Measurements from ENCODE around the gene DPYD. TPM values are rescaled to one million over a fixed set of nuclear protein-coding genes. Genes with fewer than 3 reads are reported as not detected.

DPYD gene
- total RNA-seq, 1 experiment from 2014 or later: 7.0 TPM

DNA sequence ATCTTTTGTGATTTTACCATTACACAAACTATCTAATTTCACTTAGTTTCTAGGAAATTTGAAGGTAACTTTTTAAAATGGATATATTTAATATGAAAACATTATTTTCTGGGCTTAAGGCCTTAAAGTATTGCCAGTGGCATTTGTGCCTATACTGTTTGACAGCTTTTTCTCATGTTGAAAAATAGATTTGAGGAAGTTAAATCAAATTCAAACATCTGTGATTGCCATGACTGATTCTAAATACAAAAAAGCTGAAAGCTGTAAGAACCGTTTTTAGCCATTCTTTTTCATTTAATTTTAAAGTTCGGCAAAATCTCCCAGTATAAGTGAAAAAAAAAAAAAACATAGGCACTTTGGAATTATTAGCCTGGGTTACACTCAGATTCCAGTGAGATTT, 301.1 kb downstream of the DPYD start:
- Mint-ChIP-seq H3K4me1 (ENCODE audit: low read depth, unreplicated experiment) (no peaks in the 10 kb centered on the region), H3K27ac (ENCODE audit: unreplicated experiment) (no peak overlapping the region), H3K27me3 (ENCODE audit: insufficient read depth, unreplicated experiment) (no peaks in the 10 kb centered on the region), H3K4me3 (ENCODE audit: unreplicated experiment) (no peak overlapping the region), H3K36me3 (ENCODE audit: insufficient read depth, unreplicated experiment) (peaks cover 6% of the 10 kb centered on the region), H3K9me3 (ENCODE audit: unreplicated experiment) (no peaks in the 10 kb centered on the region)
- intact Hi-C loops (cut with micrococcal nuclease; ENCODE audit: unreplicated experiment): no loop called here
- TF ChIP-seq, protein P1, sequence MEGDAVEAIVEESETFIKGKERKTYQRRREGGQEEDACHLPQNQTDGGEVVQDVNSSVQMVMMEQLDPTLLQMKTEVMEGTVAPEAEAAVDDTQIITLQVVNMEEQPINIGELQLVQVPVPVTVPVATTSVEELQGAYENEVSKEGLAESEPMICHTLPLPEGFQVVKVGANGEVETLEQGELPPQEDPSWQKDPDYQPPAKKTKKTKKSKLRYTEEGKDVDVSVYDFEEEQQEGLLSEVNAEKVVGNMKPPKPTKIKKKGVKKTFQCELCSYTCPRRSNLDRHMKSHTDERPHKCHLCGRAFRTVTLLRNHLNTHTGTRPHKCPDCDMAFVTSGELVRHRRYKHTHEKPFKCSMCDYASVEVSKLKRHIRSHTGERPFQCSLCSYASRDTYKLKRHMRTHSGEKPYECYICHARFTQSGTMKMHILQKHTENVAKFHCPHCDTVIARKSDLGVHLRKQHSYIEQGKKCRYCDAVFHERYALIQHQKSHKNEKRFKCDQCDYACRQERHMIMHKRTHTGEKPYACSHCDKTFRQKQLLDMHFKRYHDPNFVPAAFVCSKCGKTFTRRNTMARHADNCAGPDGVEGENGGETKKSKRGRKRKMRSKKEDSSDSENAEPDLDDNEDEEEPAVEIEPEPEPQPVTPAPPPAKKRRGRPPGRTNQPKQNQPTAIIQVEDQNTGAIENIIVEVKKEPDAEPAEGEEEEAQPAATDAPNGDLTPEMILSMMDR (IDR thresholded peaks at IDR 0.05; ENCODE audit: insufficient read depth in 1 of 2, low read depth in 1 of 2, low read length in 1 of 2, severe bottlenecking in 1 of 2, unreplicated experiment in 1 of 2): no peak
- no peak for DNase-seq
- POLR2A ChIA-PET: no interaction called here
- Histone ChIP-seq H3K9me3 (no peaks in the 10 kb centered on the region), H3K4me1 (no peaks in the 10 kb centered on the region), H3K27me3 (replicated peaks; ENCODE audit: control insufficient read depth, insufficient read depth, low read length) (no peaks in the 10 kb centered on the region), H3K4me3 (ENCODE audit: low read depth, low read length) (no peak overlapping the region), H3K36me3 (ENCODE audit: control insufficient read depth, insufficient read depth, low read length) (no peaks in the 10 kb centered on the region)
- no TSS peak for BruUV-seq (replicated peaks)
- CTCF ChIA-PET: no interaction called here

DNA sequence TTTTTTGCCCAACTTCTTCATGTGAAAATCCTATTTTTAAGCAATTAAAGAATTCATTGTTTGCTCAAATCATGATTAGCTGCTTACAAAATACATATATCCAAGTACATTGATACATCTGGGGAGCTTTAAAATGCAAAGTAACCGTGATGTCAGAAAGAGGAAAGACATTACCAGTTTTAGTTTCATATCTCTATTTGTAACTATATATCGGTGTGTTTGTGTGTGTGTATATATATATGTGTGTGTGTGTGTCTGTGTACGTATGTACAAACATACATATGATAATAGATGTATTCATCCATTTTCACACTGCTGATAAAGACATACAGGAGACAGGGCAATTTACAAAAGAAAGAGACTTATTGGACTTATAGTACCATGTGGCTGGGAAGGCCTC, 310.1 kb downstream of the DPYD start:
- no peak overlapping the region for H3K4me3 ChIP-seq (ENCODE audit: low read depth, low read length)
- Mint-ChIP-seq H3K27me3 (ENCODE audit: insufficient read depth, unreplicated experiment) (peaks cover 2% of the 10 kb centered on the region), H3K9me3 (ENCODE audit: unreplicated experiment) (no peaks in the 10 kb centered on the region), H3K4me1 (ENCODE audit: low read depth, unreplicated experiment) (no peaks in the 10 kb centered on the region), H3K36me3 (ENCODE audit: insufficient read depth, unreplicated experiment) (no peaks in the 10 kb centered on the region), H3K4me3 (ENCODE audit: unreplicated experiment) (no peak overlapping the region), H3K27ac (ENCODE audit: unreplicated experiment) (no peak overlapping the region)
- BruUV-seq (replicated peaks): no TSS peak
- TF ChIP-seq, protein P1 (IDR thresholded peaks at IDR 0.05; ENCODE audit: insufficient read depth in 1 of 2, low read depth in 1 of 2, low read length in 1 of 2, severe bottlenecking in 1 of 2, unreplicated experiment in 1 of 2): no peak
- no peaks in the 10 kb centered on the region for H3K36me3 ChIP-seq (ENCODE audit: control insufficient read depth, insufficient read depth, low read length)
- POLR2A ChIA-PET: no interaction called here
- H3K9me3 ChIP-seq: no peaks in the 10 kb centered on the region
- CTCF ChIA-PET: no interaction called here
- DNase-seq: no peak
- H3K4me1 ChIP-seq: no peaks in the 10 kb centered on the region
- H3K27me3 ChIP-seq (replicated peaks; ENCODE audit: control insufficient read depth, insufficient read depth, low read length): no peaks in the 10 kb centered on the region
- intact Hi-C loops (cut with micrococcal nuclease; ENCODE audit: unreplicated experiment): loop anchor here (5.0 kb wide), 1 partner anchor 442 kb away; no protein-coding TSS in a partner anchor

DNA sequence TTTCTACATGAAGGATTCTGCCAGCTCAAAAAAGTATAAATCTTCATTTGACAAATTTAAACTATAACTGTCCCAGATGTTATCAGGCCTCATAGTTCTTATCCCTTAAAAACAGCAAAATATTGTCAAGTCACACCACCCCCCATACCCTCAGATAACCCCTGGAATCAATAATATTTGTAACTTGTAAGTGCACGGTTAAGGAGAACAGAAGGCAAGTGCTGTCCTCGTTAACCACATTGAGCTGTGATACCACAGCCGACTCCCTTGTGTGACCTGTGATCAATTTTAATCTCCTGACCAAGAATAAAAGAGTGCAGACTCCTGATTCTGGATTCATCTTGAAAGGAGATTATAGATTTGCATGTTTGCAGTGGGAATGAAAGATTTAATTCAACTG, 310.7 kb downstream of the DPYD start:
- Mint-ChIP-seq H3K36me3 (ENCODE audit: insufficient read depth, unreplicated experiment) (no peaks in the 10 kb centered on the region), H3K27me3 (ENCODE audit: insufficient read depth, unreplicated experiment) (peaks cover 2% of the 10 kb centered on the region), H3K4me1 (ENCODE audit: low read depth, unreplicated experiment) (no peaks in the 10 kb centered on the region), H3K4me3 (ENCODE audit: unreplicated experiment) (no peak overlapping the region), H3K9me3 (ENCODE audit: unreplicated experiment) (no peaks in the 10 kb centered on the region), H3K27ac (ENCODE audit: unreplicated experiment) (no peak overlapping the region)
- Histone ChIP-seq H3K4me1 (no peaks in the 10 kb centered on the region), H3K9me3 (no peaks in the 10 kb centered on the region), H3K4me3 (ENCODE audit: low read depth, low read length) (no peak overlapping the region), H3K36me3 (ENCODE audit: control insufficient read depth, insufficient read depth, low read length) (no peaks in the 10 kb centered on the region), H3K27me3 (replicated peaks; ENCODE audit: control insufficient read depth, insufficient read depth, low read length) (no peaks in the 10 kb centered on the region)
- POLR2A ChIA-PET: no interaction called here
- no TSS peak for BruUV-seq (replicated peaks)
- DNase-seq: no peak
- TF ChIP-seq, protein P1 (IDR thresholded peaks at IDR 0.05; ENCODE audit: insufficient read depth in 1 of 2, low read depth in 1 of 2, low read length in 1 of 2, severe bottlenecking in 1 of 2, unreplicated experiment in 1 of 2): no peak
- CTCF ChIA-PET: no interaction called here
- intact Hi-C loops (cut with micrococcal nuclease; ENCODE audit: unreplicated experiment): loop anchor here (5.0 kb wide), 1 partner anchor 442 kb away; no protein-coding TSS in a partner anchor
